H1 (cell line): Measurements from ENCODE around the gene ACTL7A. TPM values are rescaled to one million over a fixed set of nuclear protein-coding genes. Genes with fewer than 3 reads are reported as not detected.
A peak's percentile ranks its signal among the peaks of the same experiment; 100 is the strongest.

Experiments used
- CTCF ChIA-PET: fragments of 300-600 bp; sonication (Branson Sonifier 250); formaldehyde crosslinking; loops from one replicate; lab custom pipeline; 2021; ENCODE audit not compliant: partially characterized antibody; lab: Charles Lee
- POLR2A ChIA-PET: fragments of 300-600 bp; sonication (Branson Sonifier 250); formaldehyde crosslinking; loops from one replicate; lab custom pipeline; 2021; ENCODE audit warnings: inconsistent platforms; ENCODE audit not compliant: partially characterized antibody; lab: Charles Lee
- DNase-seq, 2 experiments: peaks; one replicate each; pipeline versions ENCODE4 v3.0.0 to v3.0.0-alpha.2; 2010 to 2022; ENCODE audit warnings: low spot score in 2 of 2, low read depth in 1 of 2, mixed read lengths in 1 of 2
- FAIRE-seq: peaks from 2 replicates; lab custom pipeline; 2011; peaks lifted over from hg19 to GRCh38; lab: Jason Lieb, UNC
- H2AFZ ChIP-seq: 2 replicates; pipeline ENCODE4 v1.8.1; 2012; ENCODE audit warnings: low read length, inconsistent platforms
- H2AK5ac ChIP-seq: 2 replicates; pipeline ENCODE4 v1.6.1; 2013; ENCODE audit warnings: low read depth, low read length
- H2BK120ac ChIP-seq: replicated peaks from 2 replicates; pipeline ENCODE3; 2013; ENCODE audit warnings: low read depth, low read length, inconsistent platforms
- H2BK12ac ChIP-seq: 2 replicates; pipeline ENCODE4 v1.6.1; 2013; ENCODE audit warnings: low read depth, low read length
- H2BK15ac ChIP-seq: 2 replicates; pipeline ENCODE4 v1.6.1; 2013; ENCODE audit warnings: low read length
- H2BK20ac ChIP-seq: 2 replicates; pipeline ENCODE4 v1.6.1; 2013; ENCODE audit warnings: low read length
- H2BK5ac ChIP-seq: 2 replicates; pipeline ENCODE4 v1.6.1; 2013; ENCODE audit warnings: low read depth, low read length
- H3K14ac ChIP-seq: 2 replicates; pipeline ENCODE4 v1.6.1; 2013; ENCODE audit warnings: inconsistent platforms; ENCODE audit not compliant: insufficient read length
- H3K18ac ChIP-seq: 2 replicates; pipeline ENCODE4 v1.6.1; 2013; ENCODE audit warnings: low read length; ENCODE audit errors: extremely low read depth
- H3K23ac ChIP-seq: 2 replicates; pipeline ENCODE4 v1.6.1; 2013; ENCODE audit warnings: inconsistent platforms; ENCODE audit not compliant: insufficient read length
- H3K23me2 ChIP-seq: 2 replicates; pipeline ENCODE4 v1.6.1; 2013; ENCODE audit warnings: low read depth, low read length
- H3K27ac ChIP-seq: 2 replicates; pipeline ENCODE4 v1.6.1; 2011; ENCODE audit warnings: low read depth, low read length, inconsistent platforms
- H3K27me3 ChIP-seq, 4 experiments: replicated peaks in 1 of 4; 1 replicate in 1 of 4; 2 replicates in 3 of 4; pipeline versions ENCODE4 v1.6.1 to v1.8.1; 2011 to 2013; ENCODE audit warnings: low read length in 3 of 4, mild to moderate bottlenecking in 3 of 4, inconsistent platforms in 2 of 4, mixed read lengths in 2 of 4, moderate library complexity in 1 of 4; ENCODE audit not compliant: control insufficient read depth in 3 of 4, insufficient read depth in 3 of 4; ENCODE audit errors: extremely low read depth in 1 of 4
- H3K36me3 ChIP-seq, 4 experiments: 2 replicates each; pipeline versions ENCODE4 v1.6.1 to v1.8.1; 2011 to 2013; ENCODE audit warnings: mild to moderate bottlenecking in 4 of 4, low read length in 3 of 4, moderate library complexity in 2 of 4, control low read depth in 1 of 4, inconsistent platforms in 1 of 4; ENCODE audit not compliant: insufficient read depth in 4 of 4, control insufficient read depth in 2 of 4
- H3K4ac ChIP-seq: replicated peaks from 2 replicates; pipeline ENCODE3; 2013; ENCODE audit warnings: low read length, low read depth, mixed read lengths, inconsistent platforms; ENCODE audit not compliant: insufficient read length
- H3K4me1 ChIP-seq, 4 experiments: replicated peaks in 1 of 4; 1 replicate in 1 of 4; 2 replicates in 3 of 4; pipeline versions ENCODE4 v1.6.1 to v1.8.1; 2011 to 2013; ENCODE audit warnings: low read length in 3 of 4, inconsistent platforms in 2 of 4, mixed read lengths in 1 of 4; ENCODE audit not compliant: insufficient read depth in 4 of 4, control insufficient read depth in 3 of 4
- H3K4me2 ChIP-seq, 2 experiments: 2 replicates each; pipeline versions ENCODE4 v1.6.1 to v1.8.1; 2011 to 2013; ENCODE audit warnings: low read depth in 2 of 2, low read length in 2 of 2, control low read depth in 1 of 2, inconsistent platforms in 1 of 2, mild to moderate bottlenecking in 1 of 2; ENCODE audit not compliant: insufficient read depth in 1 of 2
- H3K4me3 ChIP-seq, 4 experiments: fragments of 200-600, 300-600 bp in 1 of 4; sonication (generic), shearing (Covaris generic), sonication (Bioruptor Twin) in 1 of 4; 2 replicates each; pipeline versions ENCODE4 v1.5.1 to v1.8.1; 2011 to 2016; ENCODE audit warnings: low read length in 4 of 4, low read depth in 3 of 4, control low read depth in 2 of 4, inconsistent platforms in 2 of 4, mild to moderate bottlenecking in 2 of 4, mixed read lengths in 1 of 4, moderate library complexity in 1 of 4; ENCODE audit not compliant: insufficient read depth in 2 of 4; ENCODE audit errors: extremely low read depth in 1 of 4
- H3K56ac ChIP-seq: replicated peaks from 2 replicates; pipeline ENCODE3; 2013; ENCODE audit warnings: low read depth, mild to moderate bottlenecking, mixed read lengths, low read length, inconsistent platforms; ENCODE audit not compliant: insufficient read length
- H3K79me1 ChIP-seq: 2 replicates; pipeline ENCODE4 v1.6.1; 2013; ENCODE audit warnings: low read depth, low read length, control low read depth
- H3K79me2 ChIP-seq, 2 experiments: 2 replicates each; pipeline versions ENCODE4 v1.6.1 to v1.8.1; 2012 to 2013; ENCODE audit warnings: low read length in 2 of 2, mild to moderate bottlenecking in 2 of 2, inconsistent platforms in 1 of 2; ENCODE audit not compliant: insufficient read depth in 2 of 2, control insufficient read depth in 1 of 2
- H3K9ac ChIP-seq, 4 experiments: replicated peaks in 1 of 4; 1 replicate in 1 of 4; 2 replicates in 3 of 4; pipeline versions ENCODE4 v1.6.1 to v1.8.1; 2011 to 2013; ENCODE audit warnings: low read depth in 3 of 4, low read length in 3 of 4, control low read depth in 2 of 4, mild to moderate bottlenecking in 2 of 4, moderate library complexity in 2 of 4, inconsistent platforms in 1 of 4; ENCODE audit errors: extremely low read depth in 1 of 4
- H3K9me3 ChIP-seq, 2 experiments: 2 replicates each; pipeline versions ENCODE4 v1.6.1 to v1.8.1; 2012 to 2013; ENCODE audit warnings: mild to moderate bottlenecking in 2 of 2, moderate library complexity in 2 of 2, control low read depth in 1 of 2, inconsistent platforms in 1 of 2, low read depth in 1 of 2, low read length in 1 of 2, mixed read lengths in 1 of 2; ENCODE audit not compliant: insufficient read depth in 2 of 2
- H4K20me1 ChIP-seq, 2 experiments: replicated peaks in 1 of 2; 2 replicates each; pipeline versions ENCODE3 to v1.8.1; 2011 to 2013; ENCODE audit warnings: inconsistent platforms in 2 of 2, low read length in 2 of 2, mild to moderate bottlenecking in 1 of 2; ENCODE audit not compliant: insufficient read depth in 2 of 2, control insufficient read depth in 1 of 2
- H4K5ac ChIP-seq: 2 replicates; pipeline ENCODE4 v1.6.1; 2013; ENCODE audit warnings: low read length, low read depth, mixed read lengths, inconsistent platforms; ENCODE audit not compliant: insufficient read length
- H4K8ac ChIP-seq: 2 replicates; pipeline ENCODE4 v1.8.0; 2013; ENCODE audit warnings: mild to moderate bottlenecking, moderate library complexity, low read length, inconsistent platforms; ENCODE audit not compliant: insufficient read depth; ENCODE audit errors: extremely low read depth
- H4K91ac ChIP-seq: replicated peaks from 2 replicates; pipeline ENCODE3; 2013; ENCODE audit warnings: low read length, mixed read lengths, inconsistent platforms; ENCODE audit not compliant: insufficient read length
- SIRT6 ChIP-seq: IDR thresholded peaks from one replicate; pipeline ENCODE4 v1.7.1; 2012; ENCODE audit warnings: low read length, inconsistent platforms
- SP1 ChIP-seq: IDR thresholded peaks from 2 replicates; pipeline ENCODE4 v1.6.1; 2011; ENCODE audit warnings: low read depth, low read length
- WGBS, 2 experiments: shearing (Covaris generic) in 1 of 2; methylation state at CpG; one replicate each; pipeline versions ENCODE4 v1.1.6 to v1.1.7; 2013 to 2015; ENCODE audit warnings: low lambda C conversion rate in 2 of 2, mixed read lengths in 2 of 2, inconsistent platforms in 1 of 2, low coverage in 1 of 2, missing lambda C conversion rate in 1 of 2; ENCODE audit not compliant: insufficient replicate concordance in 2 of 2, insufficient coverage in 1 of 2, insufficient read length in 1 of 2; ENCODE audit errors: extremely low coverage in 1 of 2, missing lambda C conversion rate in 1 of 2; 5-methylcytosine and 5-hydroxymethylcytosine counted together
- polyA plus RNA-seq, 7 experiments: library from polyadenylated mRNA; depleted of rRNA in 3 of 7; stranded (reverse) in 5 of 7; unstranded in 2 of 7; fragments of >200 nt in 5 of 7; fragments of 200-250 nt in 2 of 7; gene quantifications; 1 replicate in 5 of 7; 2 replicates in 1 of 7; 4 replicates in 1 of 7; pipeline versions ENCODE4 v1.2.1 to v1.2.3, GENCODE V29; 2011 to 2013; ENCODE audit warnings: missing spikeins in 2 of 7, mixed read lengths in 2 of 7
- total RNA-seq: library from RNA; stranded (reverse); fragmentation: NEBNext Ultra II Directional; extraction: Animal tissue kit (Norgen Biotek cat#: 25700); gene quantifications from 2 replicates; pipeline ENCODE4 v1.2.1, GENCODE V29; 2021
- TF ChIP-seq, protein P1 (sequence below), 3 experiments: IDR thresholded peaks; 1 replicate in 2 of 3; 2 replicates in 1 of 3; pipeline versions ENCODE4 v1.5.1 to v1.6.1; 2011; ENCODE audit warnings: low read length in 3 of 3, mild to moderate bottlenecking in 3 of 3, inconsistent platforms in 2 of 3, low read depth in 1 of 3, moderate library complexity in 1 of 3; ENCODE audit not compliant: insufficient read depth in 1 of 3; ENCODE audit errors: control extremely low read depth in 1 of 3

Gene ACTL7A
- total and polyA plus RNA-seq, 2 of the 8 experiments (the other 6 are each of a cell fraction or from before 2014, with no cell fraction given), result not detected

DNA sequence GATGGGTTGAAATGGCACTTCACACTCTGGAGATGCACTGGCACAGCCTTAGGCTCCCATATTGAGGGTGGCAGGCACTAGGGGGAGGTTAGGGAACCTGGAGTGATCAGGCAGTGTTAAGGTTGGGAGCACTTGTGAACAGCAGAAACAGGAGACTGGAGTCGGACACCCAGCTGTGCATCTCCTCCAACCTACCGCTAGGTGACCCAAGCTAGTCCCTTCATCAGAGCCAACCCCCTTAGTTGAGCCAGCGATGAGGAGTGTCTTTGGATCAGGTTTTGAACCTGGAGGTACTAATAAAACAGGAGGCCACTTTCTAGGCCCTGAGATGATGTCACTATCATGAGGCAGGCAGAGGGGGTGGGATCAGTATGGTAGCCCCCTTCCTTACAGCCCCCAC is 8.0 kb upstream of the ACTL7A start:
- H4K8ac ChIP-seq, result no peak overlapping the region
- no peaks in the 10 kb centered on the region for H3K79me2 ChIP-seq
- H3K14ac ChIP-seq, result no peak overlapping the region
- no peaks in the 10 kb centered on the region for H3K9me3 ChIP-seq
- H2AFZ ChIP-seq, result no peak overlapping the region
- H3K4me2 ChIP-seq, result no peak overlapping the region
- H4K20me1 ChIP-seq, result no peaks in the 10 kb centered on the region
- DNase-seq, result no peak
- H4K91ac ChIP-seq, result no peak overlapping the region
- no peak overlapping the region for H4K5ac ChIP-seq
- H2BK12ac ChIP-seq, result no peak overlapping the region
- H3K23me2 ChIP-seq, result no peaks in the 10 kb centered on the region
- no peak overlapping the region for H2BK5ac ChIP-seq
- H3K23ac ChIP-seq, result no peak overlapping the region
- H2AK5ac ChIP-seq, result no peak overlapping the region
- no peak overlapping the region for H3K4me3 ChIP-seq
- H3K18ac ChIP-seq, result no peak overlapping the region
- FAIRE-seq, result no peak
- 87% methylated on average over 3 of the region's 3 CpGs; no CpG with 5 or more reads in 1 of the 2 experiments for WGBS, 2 experiments
- H3K9ac ChIP-seq, result no peak overlapping the region
- H2BK120ac ChIP-seq, result no peak overlapping the region
- ChIA-PET POLR2A (interaction anchor here (0.6 kb wide), 1 partner anchor 214 kb away, joined by 4 read pairs; no protein-coding TSS in a partner anchor), CTCF (interaction anchor here (1.0 to 1.6 kb wide), 9 partner anchors 9 to 79 kb away, joined by 3 to 4 read pairs (median 3); no protein-coding TSS in a partner anchor)
- TF ChIP-seq SIRT6 (no peak), SP1 (no peak)
- TF ChIP-seq, protein P1, sequence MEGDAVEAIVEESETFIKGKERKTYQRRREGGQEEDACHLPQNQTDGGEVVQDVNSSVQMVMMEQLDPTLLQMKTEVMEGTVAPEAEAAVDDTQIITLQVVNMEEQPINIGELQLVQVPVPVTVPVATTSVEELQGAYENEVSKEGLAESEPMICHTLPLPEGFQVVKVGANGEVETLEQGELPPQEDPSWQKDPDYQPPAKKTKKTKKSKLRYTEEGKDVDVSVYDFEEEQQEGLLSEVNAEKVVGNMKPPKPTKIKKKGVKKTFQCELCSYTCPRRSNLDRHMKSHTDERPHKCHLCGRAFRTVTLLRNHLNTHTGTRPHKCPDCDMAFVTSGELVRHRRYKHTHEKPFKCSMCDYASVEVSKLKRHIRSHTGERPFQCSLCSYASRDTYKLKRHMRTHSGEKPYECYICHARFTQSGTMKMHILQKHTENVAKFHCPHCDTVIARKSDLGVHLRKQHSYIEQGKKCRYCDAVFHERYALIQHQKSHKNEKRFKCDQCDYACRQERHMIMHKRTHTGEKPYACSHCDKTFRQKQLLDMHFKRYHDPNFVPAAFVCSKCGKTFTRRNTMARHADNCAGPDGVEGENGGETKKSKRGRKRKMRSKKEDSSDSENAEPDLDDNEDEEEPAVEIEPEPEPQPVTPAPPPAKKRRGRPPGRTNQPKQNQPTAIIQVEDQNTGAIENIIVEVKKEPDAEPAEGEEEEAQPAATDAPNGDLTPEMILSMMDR (IDR thresholded peaks at IDR 0.05; ENCODE audit: control extremely low read depth in 1 of 3, insufficient read depth in 1 of 3, low read depth in 1 of 3, low read length in 3 of 3), result peak in 1 of 3 experiments; percentile 32; a peak in 1 of 4 replicates
- H3K36me3 ChIP-seq, result no peaks in the 10 kb centered on the region
- H3K4ac ChIP-seq, result no peak overlapping the region
- no peaks in the 10 kb centered on the region for H3K4me1 ChIP-seq
- no peaks in the 10 kb centered on the region for H3K79me1 ChIP-seq
- H2BK20ac ChIP-seq, result no peak overlapping the region
- no peak overlapping the region for H2BK15ac ChIP-seq
- H3K56ac ChIP-seq, result no peak overlapping the region
- H3K27me3 ChIP-seq, result no peaks in the 10 kb centered on the region
- no peak overlapping the region for H3K27ac ChIP-seq
